Endometrial microvascular endothelial cells (primary cell): ENCODE data around the gene FOXK2. TPM values are rescaled to one million over a fixed set of nuclear protein-coding genes. Genes with fewer than 3 reads are reported as not detected.
"Not testable (repeated sequence)": the region's sequence is repeated elsewhere in the genome, so short reads cannot be mapped to it uniquely, and the experiment has no call there.

Experiments
- in situ Hi-C: cut with HindIII; loops from 2 replicates; pipeline ENCODE4 v1.10.0; 2017; ENCODE audit warnings: low sequenced_read_pairs, low pct_unique_long_range_greater_than_20kb; ENCODE audit errors: inconsistent ontology term
- total RNA-seq: library from RNA; depleted of rRNA; stranded (reverse); fragments of >200 nt; gene quantifications from one replicate; pipeline ENCODE4 v1.2.3, GENCODE V29; 2015; ENCODE audit errors: inconsistent ontology term

FOXK2 gene
- total RNA-seq, 1 donor from 2014 or later, result 40.8 TPM

DNA sequence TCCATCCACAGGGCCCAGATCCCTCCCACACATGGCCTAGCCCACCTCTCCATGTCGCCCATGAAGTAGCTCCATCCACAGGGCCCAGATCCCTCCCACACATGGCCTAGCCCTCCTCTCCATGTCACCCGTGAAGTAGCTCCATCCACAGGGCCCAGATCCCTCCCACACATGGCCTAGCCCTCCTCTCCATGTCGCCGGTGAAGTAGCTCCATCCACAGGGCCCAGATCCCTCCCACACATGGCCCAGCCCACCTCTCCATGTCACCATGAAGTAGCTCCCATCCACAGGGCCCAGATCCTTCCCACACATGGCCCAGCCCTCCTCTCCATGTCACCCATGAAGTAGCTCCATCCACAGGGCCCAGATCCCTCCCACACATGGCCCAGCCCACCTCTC, 60.4 kb downstream of the FOXK2 start:
- in situ Hi-C loops, result not testable (repeated sequence)

DNA sequence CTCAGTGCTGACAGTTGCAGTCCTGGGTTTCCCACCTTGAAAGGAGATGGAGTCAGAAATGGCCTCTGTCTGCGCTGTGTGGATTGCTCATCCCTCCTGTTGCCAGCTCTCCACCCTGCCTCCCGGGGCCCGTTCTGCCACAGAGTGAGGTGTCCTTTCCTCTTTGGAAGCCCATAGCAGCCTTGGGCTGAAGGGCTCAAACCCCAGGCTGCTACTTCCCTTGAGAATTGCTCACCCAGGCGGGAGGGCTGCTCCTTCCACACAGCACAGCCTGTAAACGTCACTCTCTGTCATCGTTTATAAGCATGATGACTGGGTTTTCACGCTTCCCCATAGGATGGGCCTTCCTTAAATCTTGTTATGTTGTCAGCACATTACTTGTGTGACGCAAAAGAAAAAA, 62.7 kb downstream of the FOXK2 start:
- in situ Hi-C loops, result no loop called here

DNA sequence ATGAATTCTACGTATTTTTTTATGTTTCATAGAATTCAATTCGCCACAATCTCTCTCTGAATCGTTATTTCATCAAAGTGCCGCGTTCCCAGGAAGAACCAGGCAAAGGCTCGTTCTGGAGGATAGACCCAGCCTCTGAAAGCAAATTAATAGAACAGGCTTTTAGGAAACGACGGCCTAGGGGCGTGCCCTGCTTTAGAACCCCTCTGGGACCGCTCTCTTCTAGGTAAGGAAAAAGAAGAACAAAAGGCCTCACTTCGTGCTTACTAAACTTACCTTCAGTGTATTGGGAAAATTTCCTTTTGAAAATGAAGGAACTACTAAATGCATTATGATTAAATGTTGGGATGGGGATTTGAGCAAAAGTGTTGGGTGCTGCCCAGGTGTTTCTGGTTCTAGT, 63.2 kb downstream of the FOXK2 start:
- in situ Hi-C loops, result no loop called here

DNA sequence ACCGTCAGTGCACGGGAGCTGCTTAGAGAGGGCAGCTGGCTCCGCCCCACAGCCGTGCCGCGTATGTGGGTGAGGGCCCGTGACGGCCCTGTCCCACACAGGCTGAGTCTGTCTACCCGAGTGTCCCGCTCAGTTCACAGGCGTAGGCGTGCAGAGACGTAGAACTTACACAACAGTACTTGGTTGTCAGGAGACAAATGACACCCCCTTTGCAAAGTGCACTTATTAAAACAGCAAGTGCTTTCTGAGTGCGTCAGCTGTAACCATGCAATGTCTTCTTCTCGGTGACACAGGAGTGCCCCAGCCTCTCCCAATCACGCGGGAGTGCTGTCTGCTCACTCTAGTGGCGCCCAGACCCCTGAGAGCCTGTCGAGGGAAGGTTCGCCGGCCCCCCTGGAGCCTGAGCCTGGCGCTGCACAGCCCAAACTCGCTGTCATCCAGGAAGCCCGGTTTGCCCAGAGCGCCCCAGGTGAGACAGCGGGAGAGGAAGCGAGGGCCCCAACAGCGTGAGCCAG, 64.2 kb downstream of the FOXK2 start:
- in situ Hi-C loops, result no loop called here

DNA sequence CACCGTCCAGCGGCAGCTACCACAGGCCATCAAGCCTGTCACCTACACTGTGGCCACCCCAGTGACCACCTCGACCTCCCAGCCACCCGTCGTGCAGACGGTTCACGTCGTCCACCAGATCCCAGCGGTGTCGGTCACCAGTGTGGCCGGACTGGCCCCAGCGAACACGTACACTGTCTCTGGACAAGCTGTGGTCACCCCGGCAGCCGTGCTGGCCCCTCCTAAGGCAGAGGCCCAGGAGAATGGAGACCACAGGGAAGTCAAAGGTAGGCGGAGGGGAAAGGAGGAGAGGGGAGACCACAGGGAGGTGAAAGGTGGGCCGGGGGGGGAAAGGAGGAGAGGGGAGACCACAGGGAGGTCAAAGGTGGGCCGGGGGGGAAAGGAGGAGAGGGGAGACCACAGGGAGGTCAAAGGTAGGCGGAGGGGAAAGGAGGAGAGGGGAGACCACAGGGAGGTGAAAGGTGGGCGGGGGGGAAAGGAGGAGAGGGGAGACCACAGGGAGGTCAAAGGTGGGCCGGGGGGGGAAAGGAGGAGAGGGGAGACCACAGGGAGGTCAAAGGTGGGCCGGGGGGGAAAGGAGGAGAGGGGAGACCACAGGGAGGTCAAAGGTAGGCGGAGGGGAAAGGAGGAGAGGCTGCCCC, 66.5 kb downstream of the FOXK2 start:
- in situ Hi-C loops, result not testable (repeated sequence)

DNA sequence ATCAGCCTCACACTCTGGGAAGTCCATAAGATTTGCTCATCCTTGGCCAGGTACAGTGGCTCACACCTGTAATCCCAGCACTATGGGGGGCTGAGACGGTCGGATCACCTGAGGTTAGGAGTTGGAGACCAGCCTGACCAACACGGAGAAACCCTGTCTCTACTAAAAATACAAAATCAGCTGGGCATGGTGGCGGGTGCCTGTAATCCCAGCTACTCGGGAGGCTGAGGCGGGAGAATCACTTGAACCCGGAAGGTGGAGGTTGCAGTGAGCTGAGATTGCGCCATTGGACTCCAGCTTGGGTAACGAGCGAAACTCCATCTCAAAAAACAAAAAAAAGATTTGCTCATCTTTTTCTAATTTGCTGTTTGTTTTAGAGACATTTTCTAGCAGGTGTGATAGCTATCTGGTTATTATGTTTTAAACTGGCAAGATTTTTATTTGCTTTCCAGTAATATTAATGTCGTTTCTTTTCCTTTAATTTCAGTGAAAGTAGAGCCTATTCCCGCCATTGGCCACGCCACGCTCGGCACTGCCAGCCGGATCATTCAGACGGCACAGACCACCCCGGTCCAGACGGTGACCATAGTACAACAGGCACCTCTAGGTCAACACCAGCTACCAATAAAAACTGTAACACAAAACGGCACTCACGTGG, 67.2 kb downstream of the FOXK2 start:
- in situ Hi-C loops, result no loop called here

DNA sequence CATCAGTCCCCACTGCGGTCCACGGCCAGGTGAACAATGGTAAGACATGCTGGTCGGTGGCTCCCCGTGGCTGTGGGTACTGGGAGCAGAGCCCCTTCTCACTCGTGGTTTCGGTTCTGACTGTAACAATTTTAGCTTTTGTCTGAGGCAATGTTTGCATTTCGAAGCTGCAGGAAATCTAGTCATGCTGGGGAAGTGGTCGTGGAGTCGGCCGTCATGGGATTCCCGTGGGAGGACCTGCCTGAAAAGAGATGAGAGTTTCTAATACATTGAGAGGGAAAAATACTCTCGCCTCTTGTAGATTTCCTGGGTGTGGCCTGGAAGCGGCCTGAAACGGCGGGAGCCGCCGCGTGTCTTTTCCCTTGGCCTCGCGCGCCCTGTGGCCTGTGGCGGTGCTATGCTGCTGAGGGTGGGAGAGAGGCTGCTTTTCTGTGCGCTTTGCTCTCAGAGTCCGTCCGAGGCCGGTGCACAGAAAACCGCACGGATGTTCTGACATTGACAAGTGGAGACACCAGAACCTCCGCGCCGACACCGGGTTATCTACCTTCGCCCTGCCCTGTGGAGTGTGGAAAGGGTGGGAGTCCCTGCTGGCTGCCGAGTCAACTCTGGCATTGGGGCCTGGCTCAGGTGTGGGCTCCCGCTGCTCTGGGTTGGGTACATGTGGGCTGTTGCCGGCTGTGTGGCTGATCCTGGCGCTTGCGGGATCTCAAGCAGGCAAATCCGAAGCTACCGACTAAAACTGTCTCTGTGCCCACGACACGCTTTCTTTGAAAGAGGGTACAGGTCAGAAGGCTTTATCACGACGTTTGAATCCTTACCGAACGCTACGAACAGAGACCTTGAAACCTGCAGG, 67.9 kb downstream of the FOXK2 start:
- in situ Hi-C loops, result no loop called here

DNA sequence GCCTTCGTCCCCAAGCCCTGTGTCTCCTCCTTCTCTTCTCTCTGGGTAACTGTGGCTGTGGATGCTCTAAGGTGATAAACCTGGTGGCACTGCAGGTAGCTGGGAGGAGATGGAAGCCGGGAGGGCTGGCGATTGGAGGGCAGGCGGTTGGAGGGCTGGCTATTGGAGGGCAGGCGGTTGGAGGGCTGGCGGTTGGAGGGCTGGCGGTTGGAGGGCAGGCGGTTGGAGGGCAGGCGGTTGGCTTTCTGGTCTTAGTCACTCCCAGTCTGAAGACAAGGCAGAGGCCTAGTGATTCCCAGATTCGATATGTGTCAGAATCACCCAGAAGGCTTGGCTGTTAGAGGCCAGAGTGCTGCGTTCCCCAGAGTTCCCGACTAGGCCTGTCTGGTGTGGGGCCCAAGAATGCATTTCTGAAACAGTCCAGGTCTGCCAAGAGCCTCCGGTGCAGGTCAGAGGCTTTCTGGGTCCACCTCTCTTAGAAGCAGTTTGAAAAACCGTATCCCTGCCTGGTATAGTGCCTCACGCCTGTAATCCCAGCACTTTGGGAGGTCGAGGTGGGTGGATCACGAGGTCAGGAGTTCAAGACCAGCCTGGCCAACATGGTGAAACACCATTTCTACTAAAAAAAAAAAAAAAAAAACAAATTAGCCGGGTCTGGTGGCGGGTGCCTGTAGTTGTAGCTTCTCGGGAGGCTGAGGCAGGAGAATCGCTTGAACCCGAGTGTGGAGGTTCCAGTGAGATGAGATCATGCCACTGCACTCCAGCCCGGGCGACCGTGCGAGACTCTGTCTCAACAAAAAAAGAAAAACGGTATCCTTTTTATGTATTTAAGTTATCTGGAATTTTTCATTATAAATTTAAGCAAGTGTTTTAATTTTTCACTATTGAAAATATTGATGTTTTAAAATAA, 69.0 kb downstream of the FOXK2 start:
- in situ Hi-C loops, result no loop called here

DNA sequence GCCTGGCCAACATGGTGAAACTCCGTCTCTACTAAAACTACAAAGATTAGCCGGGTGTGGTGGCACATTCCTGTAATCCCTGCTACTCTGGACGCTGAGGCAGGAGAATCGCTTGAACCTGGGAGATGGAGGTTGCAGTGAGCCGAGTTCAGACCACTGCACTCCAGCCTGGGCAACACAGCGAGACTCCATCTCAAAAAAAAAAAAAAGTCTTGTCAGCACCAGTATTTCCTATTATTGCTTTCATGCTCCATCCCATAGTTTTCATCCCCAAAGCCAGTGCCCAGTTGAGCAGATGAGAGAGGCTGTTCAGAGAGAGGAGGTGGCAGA, 70.3 kb downstream of the FOXK2 start:
- in situ Hi-C loops, result no loop called here

DNA sequence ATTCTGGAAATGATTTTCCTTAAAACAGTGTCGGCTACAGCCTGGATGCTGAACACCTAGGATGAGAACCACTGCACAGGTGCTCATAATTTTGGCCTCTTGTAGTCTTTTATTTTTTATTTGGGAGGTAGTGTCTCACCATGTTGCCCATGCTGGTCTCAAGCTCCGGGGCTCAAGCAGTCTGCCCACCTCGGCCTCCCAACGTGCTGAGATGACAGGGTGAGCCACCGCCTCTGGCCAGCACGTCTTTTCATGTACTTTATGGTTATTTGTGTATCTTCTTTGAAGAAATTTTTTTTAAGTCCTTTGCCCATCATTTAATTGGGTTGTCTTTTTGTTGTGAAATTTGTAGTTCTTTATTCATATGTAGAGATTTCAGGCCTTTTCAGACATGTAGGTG, 70.7 kb downstream of the FOXK2 start:
- in situ Hi-C loops, result no loop called here

DNA sequence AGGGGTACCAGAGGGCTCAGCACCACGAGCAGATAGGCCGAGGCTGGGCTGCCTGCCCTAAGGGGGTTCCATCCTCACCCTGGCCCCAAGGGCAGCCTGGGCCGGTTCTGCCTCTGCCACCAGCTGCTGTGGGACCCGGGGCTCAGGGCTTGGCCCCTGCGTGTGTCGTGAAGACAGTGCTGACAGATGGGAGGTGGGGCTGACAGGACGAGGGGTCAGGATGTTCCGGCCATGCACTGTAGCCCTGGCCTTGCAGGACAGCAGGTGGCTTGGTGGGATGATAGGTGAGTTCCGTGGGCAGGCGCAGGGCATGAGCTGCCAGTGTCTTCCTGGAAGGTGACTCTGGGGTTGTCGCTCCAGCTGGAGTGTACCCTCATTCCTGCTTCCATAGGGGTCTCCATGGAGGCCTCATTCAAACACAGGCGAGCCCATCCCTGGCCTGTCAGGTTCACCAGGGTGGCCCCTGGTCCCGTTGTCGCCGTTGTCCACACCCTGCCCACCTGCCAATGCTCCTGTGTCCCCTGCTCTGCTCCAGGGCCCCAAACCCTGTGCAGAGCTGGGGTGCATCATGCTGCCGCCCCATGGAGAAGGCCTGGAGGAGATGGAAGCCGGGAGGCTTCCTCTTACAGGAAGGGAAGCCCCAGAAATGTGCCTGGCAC, 71.5 kb downstream of the FOXK2 start:
- in situ Hi-C loops, result no loop called here

DNA sequence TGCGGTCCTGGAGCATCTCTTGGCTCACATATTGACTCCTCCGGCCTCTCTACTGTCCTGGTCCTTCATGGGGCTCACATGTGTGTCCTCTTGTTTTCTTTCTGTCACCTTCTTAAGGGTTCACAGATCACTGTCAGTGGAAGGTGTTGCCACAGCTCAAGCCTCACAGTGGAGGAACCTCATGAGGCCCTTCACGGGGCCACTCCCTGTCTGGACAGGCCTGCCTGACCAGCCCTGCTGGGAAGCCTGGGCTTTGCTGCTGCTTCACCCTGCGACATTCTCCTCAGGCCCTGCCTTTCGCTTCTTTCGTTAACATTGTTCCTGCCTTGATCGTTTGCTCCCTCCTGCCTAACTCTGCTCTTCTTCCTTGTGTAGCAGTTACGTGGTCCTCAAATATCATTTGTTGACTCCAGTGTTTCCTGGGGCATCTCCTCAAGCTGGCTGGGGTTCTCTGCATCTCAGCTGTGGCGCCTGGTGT, 72.8 kb downstream of the FOXK2 start:
- in situ Hi-C loops, result no loop called here

DNA sequence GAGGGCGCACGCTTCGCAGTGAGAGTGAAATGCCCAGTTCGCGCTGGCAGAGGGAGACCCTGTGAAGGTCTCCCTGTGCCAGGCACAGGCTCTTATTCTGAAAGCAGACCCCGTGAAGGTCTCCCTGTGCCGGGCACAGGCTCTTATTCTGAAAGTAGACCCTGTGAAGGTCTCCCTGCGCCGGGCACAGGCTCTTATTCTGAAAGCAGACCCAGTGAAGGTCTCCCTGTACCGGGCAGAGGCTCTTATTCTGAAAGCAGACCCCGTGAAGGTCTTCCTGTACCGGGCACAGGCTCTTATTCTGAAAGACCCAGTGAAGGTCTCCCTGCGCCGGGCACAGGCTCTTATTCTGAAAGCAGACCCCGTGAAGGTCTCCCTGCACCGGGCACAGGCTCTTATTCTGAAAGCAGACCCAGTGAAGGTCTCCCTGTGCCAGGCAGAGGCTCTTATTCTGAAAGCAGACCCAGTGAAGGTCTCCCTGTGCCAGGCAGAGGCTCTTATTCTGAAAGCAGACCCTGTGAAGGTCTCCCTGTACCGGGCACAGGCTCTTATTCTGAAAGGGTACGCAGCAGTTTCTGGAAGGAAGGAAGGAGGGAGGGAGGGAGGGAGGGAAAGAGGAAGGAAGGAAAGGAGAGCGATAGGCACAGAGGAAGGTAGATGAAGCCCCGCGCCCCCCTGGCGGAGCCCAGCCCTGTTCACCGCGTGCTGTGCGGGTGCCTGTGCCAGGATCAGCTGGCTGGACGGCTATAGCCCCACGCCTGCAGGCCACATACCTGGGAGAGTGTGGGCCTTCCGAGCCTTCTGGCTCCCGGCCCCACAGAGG, 73.4 kb downstream of the FOXK2 start:
- in situ Hi-C loops, result no loop called here

DNA sequence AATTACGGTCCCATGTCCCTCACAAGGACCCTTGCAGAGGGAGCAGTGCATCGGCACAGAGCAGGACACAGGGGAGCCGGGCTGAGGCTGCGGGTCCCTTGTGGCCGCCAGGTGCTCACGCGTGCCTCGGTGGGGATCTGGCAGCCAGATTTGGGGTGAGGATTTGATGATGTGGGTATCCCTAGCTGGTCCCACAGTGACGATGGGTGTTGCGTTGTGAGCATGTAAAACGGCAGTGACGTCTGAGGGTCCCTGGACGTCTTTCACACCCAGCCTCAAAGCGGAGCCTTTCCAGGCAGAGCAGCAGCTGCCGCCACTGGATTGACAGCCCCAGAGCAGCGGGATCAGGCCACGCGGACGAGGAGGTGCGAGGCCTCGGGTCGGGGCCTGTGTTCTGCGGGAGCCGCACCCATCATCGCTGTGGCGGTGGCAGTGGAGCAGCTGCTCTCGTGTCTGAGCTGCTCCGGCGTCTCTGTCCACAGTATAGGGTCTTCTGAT, 74.1 kb downstream of the FOXK2 start:
- in situ Hi-C loops, result no loop called here

DNA sequence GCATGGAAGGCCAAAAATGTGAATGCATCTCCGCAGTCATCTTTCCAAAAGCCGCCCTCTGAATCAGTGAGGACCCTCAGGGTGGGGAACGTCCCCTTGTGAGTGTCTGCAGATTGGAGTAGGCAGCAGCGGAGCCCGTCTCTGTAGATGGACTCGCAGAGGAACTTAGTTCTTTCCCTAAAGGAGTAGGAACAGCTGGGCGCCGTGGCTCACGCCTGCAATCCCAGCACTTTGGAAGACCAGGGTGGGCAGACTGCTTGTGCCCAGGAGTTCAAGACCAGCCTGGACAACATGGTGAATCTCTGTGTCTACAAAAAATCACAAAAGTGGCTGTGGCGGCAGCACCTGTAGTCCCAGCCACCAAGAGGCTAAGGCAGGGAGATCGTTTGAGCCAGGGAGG, 75.0 kb downstream of the FOXK2 start:
- in situ Hi-C loops, result no loop called here

DNA sequence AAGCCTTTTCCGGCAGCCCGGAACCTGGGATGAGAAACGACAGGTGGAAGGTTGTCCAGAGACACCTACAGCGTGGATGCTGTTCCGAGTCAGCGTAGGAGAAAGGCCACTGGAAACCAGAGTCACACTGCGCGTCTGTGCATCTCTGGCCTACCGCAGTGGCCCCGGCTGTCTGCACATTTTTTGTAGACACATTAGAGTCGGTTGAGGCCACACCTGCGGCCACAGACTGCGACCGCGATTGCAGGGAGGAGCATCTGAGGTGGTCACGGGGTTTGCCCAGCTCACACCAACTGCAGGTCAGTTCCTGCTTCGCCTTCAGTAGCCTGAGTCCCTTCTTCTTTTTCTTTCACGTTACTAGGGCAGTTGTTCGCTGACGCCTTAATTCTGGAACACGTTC, 76.4 kb downstream of the FOXK2 start:
- in situ Hi-C loops, result no loop called here

DNA sequence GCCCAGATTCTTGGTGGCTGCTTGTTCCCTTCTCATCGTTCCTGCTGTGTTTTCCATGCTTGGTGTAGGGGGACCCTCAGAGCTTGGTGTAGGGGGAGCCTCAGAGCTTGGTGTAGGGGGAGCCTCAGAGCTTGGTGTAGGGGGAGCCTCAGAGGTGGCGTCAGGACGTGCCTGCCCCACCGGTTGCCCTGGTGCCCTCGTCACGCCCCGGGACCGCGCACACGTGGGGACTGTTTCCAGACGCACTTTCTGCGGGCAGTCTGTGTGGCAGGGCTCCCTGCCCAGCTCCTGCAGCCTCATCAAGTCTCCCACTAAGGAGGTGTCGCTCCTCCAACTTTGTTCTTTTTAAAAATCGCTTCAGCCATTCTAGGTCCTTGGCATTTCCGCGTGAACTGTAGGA, 76.8 kb downstream of the FOXK2 start:
- in situ Hi-C loops, result no loop called here
